Left lung (tissue), 10 donors: ENCODE results near the gene CASZ1. TPM values are rescaled to one million over a fixed set of nuclear protein-coding genes. Genes with fewer than 3 reads are reported as not detected.

Experiments
- ATAC-seq: fragments of 200-7000 bp; cut with Tn5 transposase; one replicate; pipeline ENCODE4 v1.9.1; 2020; ENCODE audit warnings: moderate library complexity
- DNase-seq, 4 donors: peaks; one replicate each; pipeline ENCODE4 v3.0.0-alpha.2; 2013 to 2020
- H3K27ac ChIP-seq, 2 donors: fragments of 200-600 bp; sonication (generic) in 1 of 2; one replicate each; pipeline versions ENCODE4 v1.5.0 to v1.8.0; 2020 to 2021
- H3K27me3 ChIP-seq, 2 donors: fragments of 200-600 bp; sonication (generic) in 1 of 2; one replicate each; pipeline versions ENCODE4 v1.5.0 to v1.8.0; 2020 to 2021
- H3K36me3 ChIP-seq, 2 donors: fragments of 200-600 bp; sonication (generic) in 1 of 2; one replicate each; pipeline versions ENCODE4 v1.5.0 to v1.8.0; 2020 to 2021
- H3K4me1 ChIP-seq, 2 donors: fragments of 200-600 bp; one replicate each; pipeline ENCODE4 v1.8.0; 2021
- H3K4me3 ChIP-seq, 2 donors: fragments of 200-600 bp; sonication (generic) in 1 of 2; one replicate each; pipeline versions ENCODE4 v1.5.0 to v1.8.0; 2020 to 2021; ENCODE audit warnings: mild to moderate bottlenecking in 1 of 2
- H3K9me3 ChIP-seq, 2 donors: fragments of 200-600 bp; sonication (generic) in 1 of 2; one replicate each; pipeline versions ENCODE4 v1.5.0 to v1.8.0; 2020 to 2021
- intact Hi-C, 2 donors: fragments of 100-400 bp; cut with DNase I; formaldehyde crosslinking; loops; one replicate each; pipeline versions ENCODE4 v1.11.2 to v1.14.2; 2022
- polyA plus RNA-seq, 6 donors: library from polyadenylated mRNA; unstranded; fragments of 120-200 nt; gene quantifications; one replicate each; pipeline ENCODE4 v1.2.1, GENCODE V29; 2013; ENCODE audit not compliant: insufficient read length in 6 of 6
- total RNA-seq, 2 donors: library from RNA; stranded (reverse); fragmentation: NEBNext Ultra II Directional; extraction: Animal tissue kit (Norgen Biotek cat#: 25700); gene quantifications; one replicate each; pipeline ENCODE4 v1.2.1, GENCODE V29; 2021
- TF ChIP-seq, protein P1 (sequence below), 2 donors: fragments of 200-600 bp; sonication (generic) in 1 of 2; IDR thresholded peaks; one replicate each; pipeline versions ENCODE4 v1.5.0 to v1.8.0; 2021; ENCODE audit warnings: antibody characterized with exemption in 2 of 2
- donor health status: DM: no; HTN: yes; CAD: no.
- donor health status: DM: no; HTN: no; CAD: no.

The CASZ1 gene
- total and polyA plus RNA-seq, 8 donors, result 15.1 to 44.0 (median 21.1) TPM

- TF ChIP-seq, protein P1, sequence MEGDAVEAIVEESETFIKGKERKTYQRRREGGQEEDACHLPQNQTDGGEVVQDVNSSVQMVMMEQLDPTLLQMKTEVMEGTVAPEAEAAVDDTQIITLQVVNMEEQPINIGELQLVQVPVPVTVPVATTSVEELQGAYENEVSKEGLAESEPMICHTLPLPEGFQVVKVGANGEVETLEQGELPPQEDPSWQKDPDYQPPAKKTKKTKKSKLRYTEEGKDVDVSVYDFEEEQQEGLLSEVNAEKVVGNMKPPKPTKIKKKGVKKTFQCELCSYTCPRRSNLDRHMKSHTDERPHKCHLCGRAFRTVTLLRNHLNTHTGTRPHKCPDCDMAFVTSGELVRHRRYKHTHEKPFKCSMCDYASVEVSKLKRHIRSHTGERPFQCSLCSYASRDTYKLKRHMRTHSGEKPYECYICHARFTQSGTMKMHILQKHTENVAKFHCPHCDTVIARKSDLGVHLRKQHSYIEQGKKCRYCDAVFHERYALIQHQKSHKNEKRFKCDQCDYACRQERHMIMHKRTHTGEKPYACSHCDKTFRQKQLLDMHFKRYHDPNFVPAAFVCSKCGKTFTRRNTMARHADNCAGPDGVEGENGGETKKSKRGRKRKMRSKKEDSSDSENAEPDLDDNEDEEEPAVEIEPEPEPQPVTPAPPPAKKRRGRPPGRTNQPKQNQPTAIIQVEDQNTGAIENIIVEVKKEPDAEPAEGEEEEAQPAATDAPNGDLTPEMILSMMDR (IDR thresholded peaks at IDR 0.05), result no peak
- no peaks in the 10 kb centered on the region for H3K9me3 ChIP-seq
- H3K4me3 ChIP-seq, result no peak overlapping the region
- H3K27ac ChIP-seq, result no peak overlapping the region
- intact Hi-C loops, result no loop called here
- ATAC-seq (no peak), DNase-seq (no peak)
- H3K4me1 ChIP-seq, result peaks cover 0 to 5% of the 10 kb centered on the region in 2 donors
- peaks cover 0 to 90% of the 10 kb centered on the region in 2 donors for H3K36me3 ChIP-seq
- H3K27me3 ChIP-seq, result peaks cover 0 to 6% of the 10 kb centered on the region in 2 donors
Observed at GRCh38 chr1:10644307-10645128, 151.9 kb downstream of the CASZ1 start.

GRCh38 chr1:10643607-10644306 is 152.7 kb downstream of the CASZ1 start:
- H3K36me3 ChIP-seq, result peaks cover 0 to 86% of the 10 kb centered on the region in 2 donors
- H3K9me3 ChIP-seq, result no peaks in the 10 kb centered on the region
- H3K4me3 ChIP-seq, result no peak overlapping the region
- peaks cover 0 to 9% of the 10 kb centered on the region in 2 donors for H3K27me3 ChIP-seq
- TF ChIP-seq, protein P1 (IDR thresholded peaks at IDR 0.05), result no peak
- intact Hi-C loops, result no loop called here
- DNase-seq (no peak), ATAC-seq (no peak)
- no peak overlapping the region for H3K27ac ChIP-seq
- peaks cover 0 to 5% of the 10 kb centered on the region in 2 donors for H3K4me1 ChIP-seq

- no peak overlapping the region for H3K4me3 ChIP-seq
- intact Hi-C loops, result no loop called here
- DNase-seq (no peak), ATAC-seq (no peak)
- H3K4me1 ChIP-seq, result peaks cover 0 to 16% of the 10 kb centered on the region in 2 donors
- peaks cover 0 to 21% of the 10 kb centered on the region in 2 donors for H3K27me3 ChIP-seq
- H3K27ac ChIP-seq, result no peak overlapping the region
- peaks cover 0 to 85% of the 10 kb centered on the region in 2 donors for H3K36me3 ChIP-seq
- TF ChIP-seq, protein P1 (IDR thresholded peaks at IDR 0.05), result no peak
- H3K9me3 ChIP-seq, result no peaks in the 10 kb centered on the region
Observed at GRCh38 chr1:10642403-10643080, 153.9 kb downstream of the CASZ1 start.

DNA sequence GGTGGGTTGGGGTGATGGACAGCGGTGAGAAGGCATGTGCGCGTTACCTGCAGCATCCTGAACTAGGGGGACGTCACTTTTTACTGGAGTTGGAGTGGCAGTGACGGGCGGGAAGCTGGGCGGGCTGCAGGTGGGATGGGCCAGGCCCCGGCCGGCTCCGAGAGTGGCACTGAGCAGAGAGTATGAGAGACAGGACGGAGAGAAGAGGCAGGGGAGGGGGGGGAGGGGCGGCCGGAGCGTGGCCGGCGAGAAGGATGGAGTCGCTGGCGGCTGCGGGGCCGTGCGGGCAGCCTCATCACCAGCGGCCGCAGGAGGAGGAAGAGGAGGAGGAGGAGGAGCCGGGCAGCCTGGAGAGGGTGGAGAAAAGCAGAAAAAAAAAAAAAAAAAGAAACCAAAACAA is 154.5 kb downstream of the CASZ1 start:
- peaks cover 0 to 27% of the 10 kb centered on the region in 2 donors for H3K27me3 ChIP-seq
- H3K4me3 ChIP-seq, result no peak overlapping the region
- no peak for DNase-seq
- H3K4me1 ChIP-seq, result peaks cover 0 to 19% of the 10 kb centered on the region in 2 donors
- intact Hi-C loops, result no loop called here
- TF ChIP-seq, protein P1 (IDR thresholded peaks at IDR 0.05), result no peak
- H3K9me3 ChIP-seq, result no peaks in the 10 kb centered on the region
- no peak for ATAC-seq
- H3K36me3 ChIP-seq, result peaks cover 0 to 84% of the 10 kb centered on the region in 2 donors
- H3K27ac ChIP-seq, result no peak overlapping the region
